GM19238 (cell line): ENCODE measurements around the gene ARSB.
"Not testable (repeated sequence)": the region's sequence is repeated elsewhere in the genome, so short reads cannot be mapped to it uniquely, and the experiment has no call there.

ENCODE experiments used
- DNase-seq: peaks from one replicate; pipeline ENCODE4 v3.0.0; 2011; ENCODE audit warnings: low spot score; ENCODE audit not compliant: insufficient read length

Gene ARSB

DNA sequence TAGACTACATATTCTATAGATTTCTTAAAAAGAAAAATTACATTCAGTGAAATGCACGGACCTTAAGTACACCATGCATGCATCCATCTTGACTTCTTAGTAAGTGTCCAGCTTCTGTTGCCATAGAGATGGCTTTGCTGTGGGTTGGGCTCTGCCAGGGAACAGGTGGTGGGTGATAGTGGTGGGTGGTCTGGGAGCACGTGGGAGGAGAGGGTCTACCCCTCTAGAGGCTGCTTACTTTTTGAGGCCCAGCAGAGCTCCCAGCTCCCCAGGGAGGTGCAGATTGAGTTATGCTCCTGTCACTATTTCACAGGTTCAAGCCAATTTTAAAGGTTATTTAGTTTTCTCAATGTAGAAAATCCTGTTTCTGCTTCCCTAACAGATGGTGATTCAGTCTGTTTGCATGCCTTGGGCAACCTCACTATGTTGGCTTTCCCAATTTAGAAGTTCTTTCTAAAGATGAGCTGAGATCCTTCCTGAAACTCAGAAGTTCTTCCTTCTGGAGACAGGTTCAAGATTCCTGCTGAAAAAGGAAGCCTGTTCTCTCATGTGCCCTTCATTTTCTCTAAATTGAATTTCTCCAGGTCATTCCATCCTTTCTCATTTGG, 229.2 kb downstream of the ARSB start:
- DNase-seq: no peak

DNA sequence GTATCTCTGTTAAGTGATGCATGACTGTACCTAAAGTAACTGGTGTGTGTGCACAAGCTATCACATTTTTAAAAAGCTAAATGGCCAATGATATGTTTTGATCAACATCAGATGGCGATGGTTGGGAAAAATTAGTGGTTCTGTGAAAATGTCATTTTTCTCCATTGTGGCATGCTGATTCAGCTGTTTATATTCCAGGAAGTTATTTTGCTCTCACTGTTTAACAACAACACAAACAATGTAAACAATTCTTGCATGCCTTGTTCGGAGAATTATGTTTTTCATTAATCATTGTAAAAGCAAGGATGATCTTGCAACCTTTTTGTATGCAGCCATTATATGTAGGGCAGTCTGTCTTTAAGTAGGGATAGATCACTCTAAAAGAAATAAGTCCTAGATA, 230.5 kb downstream of the ARSB start:
- no peak for DNase-seq

DNA sequence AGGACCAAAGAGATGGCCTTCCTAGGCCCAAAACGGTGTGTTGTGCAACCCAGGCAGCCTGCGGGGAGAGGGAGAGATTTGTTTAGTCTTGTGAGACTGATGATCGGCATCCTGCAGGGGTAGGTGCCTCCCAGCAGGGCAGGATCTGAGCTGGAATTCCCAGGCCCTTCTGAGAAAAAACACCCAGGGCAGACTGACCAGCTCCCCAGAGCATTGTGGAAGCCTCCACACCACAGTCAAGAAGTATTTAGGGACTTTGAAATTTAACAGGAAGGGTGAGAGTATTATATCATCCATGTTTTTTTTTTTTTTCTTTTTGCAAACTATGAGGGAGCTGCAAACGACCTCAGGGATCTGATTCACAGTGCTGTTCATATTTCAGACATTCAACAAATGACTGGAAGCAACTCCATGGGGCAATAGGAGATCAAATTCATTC, 232.0 kb downstream of the ARSB start:
- no peak for DNase-seq

DNA sequence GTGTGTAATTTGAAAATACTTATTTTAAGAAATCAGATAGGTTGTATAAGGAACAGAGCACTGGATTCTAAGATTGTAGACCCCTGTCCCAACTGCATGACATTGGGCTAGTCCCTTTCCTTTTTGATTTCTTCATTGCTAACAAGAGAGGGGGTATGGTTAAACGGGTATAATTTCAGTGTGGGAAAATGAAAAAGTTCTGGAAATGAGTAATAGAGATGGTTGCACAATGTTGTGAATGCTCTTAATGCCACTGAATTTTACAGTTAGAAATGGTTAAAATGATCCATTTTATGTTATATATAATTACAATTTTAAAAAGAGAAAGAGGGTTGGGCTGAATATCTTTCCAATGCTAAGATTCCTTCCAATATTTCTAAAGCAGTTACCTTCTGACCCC, 233.2 kb downstream of the ARSB start:
- no peak for DNase-seq

DNA sequence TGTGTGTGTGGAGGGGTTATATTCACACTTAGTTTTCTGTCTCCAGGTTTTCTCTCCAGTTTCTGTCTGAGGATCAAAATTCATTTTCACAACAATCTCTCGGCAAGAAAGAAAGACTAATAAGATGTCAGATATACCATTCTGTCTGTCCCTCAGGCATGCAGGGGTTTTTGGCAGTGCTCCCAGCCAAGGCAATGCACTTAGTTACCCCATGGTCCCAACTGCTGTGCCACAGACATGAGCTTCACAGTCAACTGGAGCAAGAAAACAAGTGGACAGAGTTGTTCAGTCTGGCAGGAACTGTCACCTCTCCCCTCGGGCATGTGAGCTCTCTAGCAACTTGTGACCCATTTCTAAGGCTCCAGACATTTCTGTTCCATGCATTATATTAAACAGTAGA, 234.8 kb downstream of the ARSB start:
- no peak for DNase-seq

DNA sequence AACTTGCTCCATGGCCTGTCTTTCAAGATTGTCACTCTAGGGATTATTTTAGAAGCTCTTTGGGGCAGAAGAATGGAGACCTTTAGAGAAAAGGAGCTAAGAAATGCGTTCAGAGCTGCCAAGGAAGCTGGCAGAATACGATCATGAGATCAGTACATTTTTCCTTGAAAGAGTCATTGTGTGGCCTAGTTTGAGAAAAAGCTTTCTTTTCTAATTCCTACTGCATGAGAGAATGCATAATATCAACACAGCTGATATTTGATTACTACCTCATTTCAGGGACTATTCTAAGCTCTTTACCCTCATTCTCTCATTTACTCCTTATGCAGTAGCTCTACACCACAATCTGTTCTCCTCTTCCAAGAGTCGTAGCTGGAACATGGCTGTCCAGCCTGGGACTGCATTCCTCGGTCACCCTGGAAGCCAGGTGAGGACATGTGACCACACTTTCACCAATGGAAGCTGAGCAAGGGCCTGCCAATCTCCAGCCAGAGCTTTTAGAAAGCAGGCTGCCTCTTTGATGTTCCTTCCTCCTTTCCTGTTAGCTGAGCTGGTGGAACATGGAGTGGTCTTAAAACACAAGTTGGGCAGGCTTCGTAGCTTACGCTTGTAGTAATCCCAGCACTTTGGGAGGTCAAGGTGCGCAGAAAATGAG, 237.3 kb downstream of the ARSB start:
- no peak for DNase-seq

DNA sequence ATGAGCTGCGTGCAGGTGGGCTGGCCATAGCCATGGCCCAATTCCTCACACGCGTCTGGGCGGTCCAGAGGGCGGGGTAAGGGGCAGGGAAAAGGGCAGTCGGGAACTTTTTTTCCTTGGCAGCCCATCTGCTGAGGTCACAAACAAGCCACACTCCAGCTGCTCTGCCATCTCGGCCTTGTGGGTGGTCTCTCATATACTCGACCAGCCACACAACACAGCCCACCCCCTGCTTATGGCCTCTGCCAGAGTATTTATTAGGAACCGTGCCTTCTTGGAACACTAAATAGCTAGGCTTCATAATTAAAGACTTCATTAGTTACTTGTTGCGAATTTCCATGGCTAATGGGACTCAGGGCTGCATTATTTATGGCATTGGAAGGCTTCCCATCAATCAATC, 238.1 kb downstream of the ARSB start:
- no peak for DNase-seq

DNA sequence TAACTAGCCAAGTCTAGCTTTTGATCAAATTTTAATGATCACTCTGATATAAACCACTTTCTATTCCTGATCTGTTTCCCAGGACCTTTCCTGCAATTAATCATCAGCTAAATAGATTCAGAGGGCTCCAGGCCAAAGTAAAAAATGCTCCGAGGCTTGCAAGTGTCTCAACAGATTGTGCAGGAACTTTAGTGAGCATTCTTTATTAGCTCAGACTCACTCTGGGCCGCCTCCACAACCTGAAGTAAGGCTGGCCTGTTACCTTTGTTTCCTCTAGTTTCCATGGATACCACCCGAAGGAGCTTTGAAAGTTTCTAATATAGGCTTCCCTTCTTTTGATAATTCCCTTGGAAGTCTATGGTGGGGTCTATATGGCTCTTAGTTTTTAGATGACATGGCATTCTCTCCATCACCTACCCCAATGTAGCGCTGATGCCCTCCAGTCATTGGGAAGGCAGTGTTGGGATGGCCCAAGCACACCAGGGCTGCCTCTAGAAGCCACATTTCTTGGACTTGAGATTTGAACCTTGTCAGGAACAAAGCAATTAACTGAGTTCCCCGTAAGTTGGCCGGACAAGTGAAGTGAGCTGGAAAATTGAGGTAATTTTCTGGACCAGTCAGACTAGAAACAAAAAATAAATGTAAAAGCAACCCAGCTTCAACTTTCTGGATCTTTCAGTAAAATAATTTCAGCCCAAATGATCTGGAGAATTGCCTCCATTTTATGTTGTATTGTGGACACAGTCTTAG, 238.9 kb downstream of the ARSB start:
- DNase-seq: no peak

DNA sequence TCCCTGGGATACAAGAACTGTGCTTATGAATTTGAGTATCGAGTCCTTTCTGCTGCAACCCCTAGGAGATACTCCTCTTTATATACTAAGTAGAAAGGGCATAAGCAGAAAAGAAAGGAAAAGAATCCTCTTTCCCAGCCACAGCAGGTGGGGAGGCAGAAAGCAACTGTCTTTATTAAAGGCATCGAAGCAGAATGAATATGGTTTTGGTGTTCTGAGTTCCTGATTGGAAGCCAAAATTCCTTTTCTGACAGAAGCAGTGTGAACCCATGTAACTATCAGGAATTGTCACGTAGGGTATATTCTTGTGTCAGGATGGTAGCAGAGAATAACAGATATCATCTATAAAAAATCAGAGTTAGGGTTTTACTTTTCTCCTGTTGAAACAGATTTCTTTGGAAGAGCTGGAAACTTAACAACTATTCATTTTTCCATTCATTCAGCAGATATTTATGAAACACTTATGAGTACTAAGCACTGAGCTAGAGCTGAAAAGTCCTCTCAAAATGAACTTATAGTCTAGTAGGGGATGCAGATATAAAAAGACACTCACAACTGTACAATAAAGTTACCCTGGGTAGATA, 240.1 kb downstream of the ARSB start:
- DNase-seq: no peak

DNA sequence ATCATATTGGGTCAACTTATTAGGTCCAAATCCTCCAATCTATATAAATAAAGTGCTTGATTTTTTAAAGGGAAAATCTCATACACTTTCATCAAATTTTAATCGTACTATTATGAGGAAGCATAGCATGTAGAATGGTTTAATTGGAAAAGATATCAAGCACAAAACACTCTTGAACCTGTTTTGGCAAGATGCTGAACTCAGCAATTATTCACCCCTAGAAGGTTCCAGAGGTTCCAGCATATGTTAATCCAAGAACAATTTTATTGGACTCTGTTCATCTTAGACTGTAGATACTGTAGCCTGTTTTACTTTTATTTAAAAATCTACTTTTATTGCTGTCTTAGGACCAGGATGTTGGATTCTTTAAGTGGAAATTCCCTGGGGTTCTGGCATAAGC, 244.1 kb downstream of the ARSB start:
- no peak for DNase-seq

DNA sequence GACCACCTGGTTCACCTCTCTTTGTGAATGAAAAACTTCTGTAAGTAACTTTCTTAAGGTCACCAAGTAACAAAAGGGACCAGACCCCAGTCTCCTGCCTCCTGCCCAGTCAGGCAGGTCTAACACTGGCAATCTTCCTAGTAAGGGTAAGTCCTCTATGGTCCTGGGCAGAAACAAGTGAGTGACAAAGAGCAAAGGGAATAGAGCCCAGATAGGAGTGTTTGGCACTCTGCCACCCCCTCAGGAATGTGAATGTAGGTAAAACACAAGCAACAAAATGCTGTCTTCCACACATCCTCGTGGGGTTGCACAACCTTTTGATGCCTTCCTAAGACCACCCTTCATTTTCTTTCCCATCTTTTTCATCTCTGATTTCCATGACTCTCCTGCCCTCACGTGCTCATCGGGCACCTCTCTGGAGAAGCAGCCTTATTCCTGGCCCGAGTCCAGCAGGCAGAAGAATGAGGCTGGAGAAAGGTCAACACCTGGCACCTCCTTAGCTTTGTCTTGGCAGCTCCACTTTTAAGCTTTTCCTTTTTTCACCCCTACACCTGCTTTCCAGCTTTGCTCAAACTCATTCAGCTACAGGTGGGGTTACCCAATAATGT, 246.3 kb downstream of the ARSB start:
- DNase-seq: no peak

DNA sequence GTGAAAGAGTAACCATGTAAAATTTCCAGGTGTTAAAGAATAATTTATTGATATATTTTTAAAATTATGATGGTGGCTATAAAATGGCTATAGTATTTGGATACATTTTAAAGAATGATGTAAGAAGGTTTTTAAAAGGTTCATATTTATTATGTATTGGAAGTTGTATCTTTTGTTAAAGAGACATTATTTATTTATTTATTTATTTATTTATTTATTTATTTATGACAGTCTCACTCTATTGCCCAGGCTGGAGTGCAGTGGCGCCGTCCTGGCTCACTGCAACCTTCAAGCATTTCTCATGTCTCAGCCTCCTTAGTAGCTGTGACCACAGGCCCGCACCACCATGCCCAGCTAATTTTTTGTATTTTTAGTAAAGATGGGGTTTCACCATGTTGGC, 247.0 kb downstream of the ARSB start:
- DNase-seq: no peak

DNA sequence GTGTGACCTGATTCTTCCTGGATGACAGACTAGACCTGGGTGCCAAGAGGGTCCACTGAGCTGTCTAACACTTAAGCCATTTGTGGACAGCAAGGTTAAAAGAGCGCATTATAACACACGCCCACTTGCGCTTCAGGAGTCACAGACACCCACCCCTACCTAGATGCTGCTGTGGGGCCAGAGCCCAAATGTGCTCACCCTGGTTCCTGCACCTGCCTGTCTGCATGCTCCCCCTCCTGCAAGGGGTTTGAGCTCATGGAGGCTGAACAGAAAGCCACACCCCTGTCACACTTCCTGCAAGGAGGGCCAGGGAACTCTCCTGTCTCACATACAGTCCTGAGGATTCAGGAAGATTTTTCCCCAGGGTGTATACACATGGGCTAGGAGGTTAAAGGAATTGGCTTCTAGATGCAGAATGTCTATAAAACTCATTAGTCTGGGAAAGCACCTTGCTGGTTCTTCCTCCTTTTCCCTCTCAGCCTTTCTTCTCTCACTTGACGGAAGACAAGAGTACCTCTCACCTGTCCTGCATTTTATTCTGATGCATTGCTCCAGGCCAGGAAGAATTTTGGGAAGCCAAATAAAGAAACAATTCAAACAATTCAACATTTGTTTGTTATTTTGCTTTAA, 249.2 kb downstream of the ARSB start:
- no peak for DNase-seq

DNA sequence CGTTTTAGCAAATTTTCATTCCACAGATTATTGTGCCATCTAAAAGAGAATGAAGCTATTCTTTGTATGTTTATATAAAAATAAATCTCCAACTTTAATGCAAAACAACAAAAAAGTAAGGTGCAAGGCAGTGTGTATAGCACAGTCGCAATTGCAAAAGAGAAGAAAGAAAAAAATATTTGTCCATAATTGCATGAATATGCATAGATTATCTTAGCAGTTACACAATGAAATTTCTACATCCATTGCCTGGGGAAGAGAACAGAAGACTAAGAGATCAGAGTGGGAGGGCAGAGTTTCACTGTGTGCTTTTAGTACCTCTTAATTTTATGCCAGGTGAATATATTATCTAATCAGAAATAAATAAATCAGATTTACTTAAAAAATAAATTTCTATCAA, 250.2 kb downstream of the ARSB start:
- DNase-seq: no peak

DNA sequence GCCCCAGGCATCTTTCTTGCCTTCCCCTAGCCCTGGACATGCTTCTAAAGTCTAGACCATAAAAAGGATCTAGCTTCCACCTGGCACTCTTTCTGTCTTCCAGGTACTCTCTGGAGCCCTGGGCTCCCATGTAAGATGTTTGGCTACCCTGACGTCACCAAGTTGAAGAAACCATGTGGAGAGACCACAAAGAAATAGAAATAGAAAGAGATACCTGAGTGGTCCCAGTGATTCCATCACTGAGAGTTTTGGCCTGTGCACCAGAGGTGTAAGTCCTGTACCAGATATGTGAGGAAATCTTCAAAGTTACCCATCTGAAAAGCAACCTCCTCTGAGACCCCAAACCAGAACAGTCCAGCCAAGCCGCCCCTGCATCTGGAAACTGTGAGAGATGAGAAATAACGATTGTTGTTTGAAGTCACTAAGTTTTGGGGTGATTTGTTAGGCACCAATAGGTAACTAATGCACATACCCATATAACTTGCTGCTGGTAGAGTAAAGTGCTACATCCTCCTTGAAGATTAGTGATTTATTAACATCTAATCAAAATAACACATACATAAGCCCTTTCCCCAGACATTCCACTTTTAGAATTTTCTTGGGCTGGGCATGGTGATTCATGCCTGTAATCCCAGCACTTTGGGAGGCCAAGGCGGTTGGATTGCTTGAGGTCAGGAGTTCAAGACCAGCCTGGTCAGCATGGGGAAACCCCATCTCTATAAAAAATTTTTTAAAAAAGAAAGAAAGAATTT, 250.8 kb downstream of the ARSB start:
- no peak for DNase-seq

DNA sequence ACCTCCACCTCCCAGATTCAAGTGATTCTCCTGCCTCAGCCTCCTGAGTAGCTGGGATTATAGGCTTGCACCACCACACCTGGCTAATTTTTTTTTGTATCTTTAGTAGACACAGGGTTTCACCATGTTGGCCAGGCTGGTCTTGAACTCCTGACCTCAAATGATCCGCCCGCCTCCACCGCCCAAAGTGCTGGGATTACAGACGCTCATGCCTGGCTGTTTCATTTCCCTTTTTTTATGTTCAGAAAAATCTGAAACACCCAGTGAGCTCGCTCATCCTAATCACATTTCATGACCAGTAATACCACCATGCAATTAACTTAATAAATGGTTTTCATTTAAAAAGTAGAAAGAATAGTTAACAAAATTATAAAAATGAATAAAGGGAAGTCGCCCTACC, 252.4 kb downstream of the ARSB start:
- DNase-seq: not testable (repeated sequence)

DNA sequence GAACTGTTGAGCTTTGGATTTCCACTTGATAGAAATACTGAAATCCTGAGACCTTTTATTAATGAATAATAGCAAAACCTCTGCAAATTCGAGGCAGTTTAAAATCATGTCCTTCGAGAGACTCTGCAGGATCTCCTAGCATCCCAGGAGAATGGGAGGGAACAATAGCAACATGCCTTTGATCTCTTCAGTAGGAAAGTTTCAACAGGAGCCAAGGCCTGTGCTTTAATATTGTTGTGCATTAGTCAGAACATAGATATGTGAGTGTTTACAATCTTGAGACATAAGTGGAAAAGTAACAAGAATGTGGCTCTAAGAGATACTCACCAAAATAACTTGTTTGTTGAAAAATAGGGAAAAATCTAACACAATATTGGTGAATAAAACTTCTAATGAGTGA, 253.2 kb downstream of the ARSB start:
- no peak for DNase-seq

DNA sequence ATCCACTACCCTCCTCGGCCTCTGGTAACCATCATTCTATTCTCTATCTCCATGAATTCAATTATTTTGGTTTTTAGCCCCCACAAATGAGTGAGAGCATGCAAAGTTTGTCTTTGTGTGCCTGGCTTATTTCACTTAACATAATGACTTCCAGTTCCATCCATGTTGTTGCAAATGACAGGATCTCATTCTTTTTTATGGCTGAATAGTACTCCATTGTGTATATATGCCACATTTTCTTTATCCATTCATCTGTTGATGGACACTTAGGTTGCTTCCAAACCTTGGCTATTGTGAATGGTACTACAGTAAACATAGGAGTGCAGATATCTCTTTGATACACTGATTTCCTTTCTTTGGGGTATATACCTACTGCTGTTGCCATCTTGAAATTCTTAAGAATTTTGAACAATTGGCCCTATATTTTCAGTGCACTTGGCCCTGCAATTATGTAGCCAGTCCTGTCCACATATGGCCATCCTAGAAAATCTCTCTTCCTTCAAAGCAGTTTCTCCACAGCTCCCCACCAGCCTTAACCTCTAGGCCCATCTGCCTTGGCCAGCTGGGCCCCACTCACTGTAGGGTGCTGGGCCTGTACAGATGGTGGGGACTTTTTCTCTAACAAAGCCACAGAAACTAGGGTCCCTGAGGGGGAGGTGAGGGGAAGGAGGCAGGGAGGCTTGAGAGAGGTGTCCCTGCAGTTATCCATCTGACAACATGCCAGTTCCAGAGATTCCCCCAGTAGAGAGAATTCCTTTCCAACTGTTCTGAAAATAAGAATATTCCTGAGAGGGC, 254.6 kb downstream of the ARSB start:
- DNase-seq: no peak

DNA sequence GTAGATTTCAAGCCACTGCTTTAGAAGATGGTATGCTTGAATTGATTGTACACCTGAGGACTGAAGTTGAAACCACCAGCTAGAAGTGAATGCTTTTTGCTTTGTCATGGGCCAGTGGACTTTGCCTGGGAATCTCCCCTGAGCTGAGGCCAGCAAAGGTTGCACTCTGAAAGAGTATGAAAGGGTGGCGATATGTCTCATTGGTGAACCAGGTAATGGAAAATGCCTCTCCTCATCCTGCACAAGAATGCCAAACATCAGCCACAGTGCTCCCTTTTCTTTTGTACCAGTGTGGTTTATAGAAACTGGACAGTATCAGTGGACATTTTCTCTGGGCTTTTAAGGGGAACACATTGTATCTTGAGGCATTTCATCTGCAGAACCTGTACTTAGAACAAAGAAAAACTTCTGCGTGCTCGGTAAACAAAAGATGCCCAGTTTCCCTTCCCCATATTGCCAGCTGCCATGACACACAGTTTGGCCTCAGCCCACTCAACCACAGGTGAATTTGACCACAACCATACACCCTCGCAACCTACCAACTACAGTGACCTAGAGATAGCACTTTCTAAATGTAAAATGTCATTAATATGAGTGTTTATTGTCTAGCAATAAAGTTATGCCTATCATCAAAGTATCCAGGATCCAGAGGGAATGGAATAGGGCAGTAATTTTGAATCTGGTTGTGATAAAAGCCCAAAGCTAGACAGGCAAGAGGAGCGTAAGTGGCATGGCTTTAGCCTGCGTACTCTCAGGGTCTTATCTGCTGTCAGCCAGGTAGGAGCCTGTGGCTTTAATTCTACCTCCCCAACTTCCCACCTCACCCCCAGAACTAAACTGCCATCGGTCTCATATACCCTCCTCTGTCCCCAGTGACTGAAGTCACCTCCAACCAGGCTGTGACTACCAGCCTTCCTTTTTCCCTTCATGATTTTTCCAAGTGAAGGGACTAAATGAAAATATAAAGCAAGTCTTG, 257.0 kb downstream of the ARSB start:
- DNase-seq: peak; percentile 48
